GM12891 (cell line): ENCODE data around the gene CDYL.

ENCODE experiments used
- PAX5 ChIP-seq: IDR thresholded peaks from 2 replicates; pipeline ENCODE4 v1.6.1; 2011; ENCODE audit warnings: low read length, moderate library complexity, mild to moderate bottlenecking; ENCODE audit not compliant: insufficient read depth, severe bottlenecking
- POLR2A ChIP-seq: IDR thresholded peaks from 2 replicates; pipeline ENCODE4 v1.6.1; 2011; ENCODE audit warnings: low read depth, low read length, control low read depth
- POLR2AphosphoS5 ChIP-seq: IDR thresholded peaks from 2 replicates; pipeline ENCODE4 v1.6.1; 2011; ENCODE audit warnings: low read depth, low read length, control low read depth
- TAF1 ChIP-seq: IDR thresholded peaks from 2 replicates; pipeline ENCODE4 v1.6.1; 2011; ENCODE audit warnings: low read depth, low read length, control low read depth

DNA sequence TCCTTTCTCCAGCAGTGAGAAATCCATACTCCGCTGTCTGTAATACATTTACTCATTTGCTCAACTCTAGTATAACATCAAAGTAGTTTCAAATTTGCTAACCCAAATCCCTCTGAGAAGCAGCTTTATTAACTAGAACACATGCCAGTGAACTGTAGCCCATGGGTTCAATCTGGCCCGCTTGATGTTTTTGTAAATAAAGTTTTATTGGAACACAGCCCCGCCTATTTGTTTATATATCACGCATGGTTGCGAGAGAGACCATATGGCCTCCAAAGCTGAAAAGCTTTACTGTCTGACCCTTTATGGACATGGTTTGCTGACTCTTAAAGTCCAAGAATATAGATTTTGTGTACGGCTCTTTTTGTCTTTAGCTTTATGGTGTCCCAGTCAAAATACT is 32.2 kb downstream of the CDYL start:
- no peak for TF ChIP-seq POLR2AphosphoS5
- no peak for TF ChIP-seq PAX5
- no peak for TF ChIP-seq POLR2A
- TF ChIP-seq TAF1 = no peak
